ENCODE measurements around the gene MAP4K4.

- TF ChIP-seq CTCF (optimal IDR thresholded peaks at IDR 0.05 in 1 of 3, IDR thresholded peaks at IDR 0.05 in 1 of 3, conservative IDR thresholded peaks at IDR 0.05 in 1 of 3; ENCODE audit: extremely low read depth in 1 of 3, insufficient read depth in 2 of 3, low read length in 3 of 3) (peak; percentile 29 to 69 (median 36)), EZH2 (IDR thresholded peaks at IDR 0.05; ENCODE audit: low read length) (no peak)
Measured at GRCh38 chr2:101770726-101771125, 73.2 kb downstream of the MAP4K4 start.
